Aorta (tissue), 5 donors: Measurements from ENCODE around the gene ZNF423. TPM values are rescaled to one million over a fixed set of nuclear protein-coding genes. Genes with fewer than 3 reads are reported as not detected.

Source experiments
- ATAC-seq: fragments of 200-7000 bp; cut with Tn5 transposase; one replicate; pipeline ENCODE4 v1.9.1; 2022; ENCODE audit warnings: moderate library complexity; ENCODE audit not compliant: low FRiP score
- DNase-seq, 2 donors: peaks; one replicate each; pipeline ENCODE4 v3.0.0-alpha.2; 2020
- H3K27ac ChIP-seq, 2 donors: one replicate each; pipeline ENCODE4 v1.5.1; 2013; ENCODE audit warnings: low read length in 2 of 2, mild to moderate bottlenecking in 2 of 2, moderate library complexity in 2 of 2, control low read depth in 1 of 2, inconsistent platforms in 1 of 2, low read depth in 1 of 2
- H3K27me3 ChIP-seq, 2 donors: one replicate each; pipeline ENCODE4 v1.6.1; 2013; ENCODE audit warnings: control low read depth in 1 of 2, low read length in 1 of 2, mild to moderate bottlenecking in 1 of 2, moderate library complexity in 1 of 2; ENCODE audit not compliant: insufficient read depth in 2 of 2, control insufficient read depth in 1 of 2
- H3K36me3 ChIP-seq, 2 donors: one replicate each; pipeline ENCODE4 v1.6.1; 2013; ENCODE audit warnings: control low read depth in 1 of 2, low read length in 1 of 2, mild to moderate bottlenecking in 1 of 2; ENCODE audit not compliant: insufficient read depth in 2 of 2, control insufficient read depth in 1 of 2
- H3K4me1 ChIP-seq, 2 donors: one replicate each; pipeline ENCODE4 v1.6.1; 2013; ENCODE audit warnings: low read length in 2 of 2, control low read depth in 1 of 2, mild to moderate bottlenecking in 1 of 2, moderate library complexity in 1 of 2; ENCODE audit not compliant: insufficient read depth in 2 of 2, control insufficient read depth in 1 of 2
- H3K4me3 ChIP-seq, 2 donors: one replicate each; pipeline ENCODE4 v1.5.1; 2013; ENCODE audit warnings: low read length in 2 of 2, control low read depth in 1 of 2, mild to moderate bottlenecking in 1 of 2
- H3K9me3 ChIP-seq: one replicate; pipeline ENCODE4 v1.6.1; 2013; ENCODE audit warnings: mild to moderate bottlenecking, low read length; ENCODE audit not compliant: control insufficient read depth
- WGBS, 2 donors: extraction: QIAGEN DNeasy Blood & Tissue Kit; methylation state at CpG; one replicate each; pipeline ENCODE4 v1.1.7; 2013; 5-methylcytosine and 5-hydroxymethylcytosine counted together
- intact Hi-C, 2 donors: fragments of 100-400 bp; cut with DNase I; formaldehyde crosslinking; loops; one replicate each; pipeline versions ENCODE4 v1.14.2 to v1.15.0; 2022
- polyA plus RNA-seq, 2 donors: library from polyadenylated mRNA; stranded (reverse); fragments of 200-250 nt; gene quantifications; one replicate each; pipeline ENCODE4 v1.2.3, GENCODE V29; 2013
- total RNA-seq, 2 donors: library from RNA; stranded (reverse); fragmentation: NEBNext Ultra II Directional; extraction: Animal tissue kit (Norgen Biotek cat#: 25700); gene quantifications; one replicate each; pipeline ENCODE4 v1.2.1, GENCODE V29; 2021
- donor health status: healthy with polysubstance abuse.
- donor health status: Bipolar disorder and iron deficiency.
- donor health status: DM: no; HTN: no; CAD: no.
- donor health status: DM: no; HTN: no; CAD: no.
- donor health status: DM: yes; HTN: yes; CAD: no.

ZNF423 gene
- total and polyA plus RNA-seq, 4 donors: 3.1 to 43.1 (median 10.0) TPM

- peak in 1 of 2 donors; percentile 32 for DNase-seq
- H3K27ac ChIP-seq: no peak overlapping the region
- H3K36me3 ChIP-seq: no peaks in the 10 kb centered on the region
- H3K4me3 ChIP-seq: no peak overlapping the region
- WGBS, 2 donors: 84 to 91% methylated on average over 7 of the region's 7 CpGs
- no peaks in the 10 kb centered on the region for H3K9me3 ChIP-seq
- intact Hi-C loops: no loop called here
- H3K4me1 ChIP-seq: no peaks in the 10 kb centered on the region
- no peak for ATAC-seq
- no peaks in the 10 kb centered on the region for H3K27me3 ChIP-seq
Measured at GRCh38 chr16:49537924-49538459, 317.9 kb downstream of the ZNF423 start.

GRCh38 chr16:49534901-49535610, 320.9 kb downstream of the ZNF423 start:
- no peak overlapping the region for H3K27ac ChIP-seq
- DNase-seq (peak; percentile 17 to 62), ATAC-seq (no peak)
- intact Hi-C loops: no loop called here
- no peak overlapping the region for H3K4me3 ChIP-seq
- no peaks in the 10 kb centered on the region for H3K36me3 ChIP-seq
- no peaks in the 10 kb centered on the region for H3K4me1 ChIP-seq
- no peaks in the 10 kb centered on the region for H3K27me3 ChIP-seq
- 88 to 93% methylated on average over 13 of the region's 13 CpGs for WGBS, 2 donors
- H3K9me3 ChIP-seq: no peaks in the 10 kb centered on the region

- intact Hi-C loops: no loop called here
- no peak overlapping the region for H3K4me3 ChIP-seq
- no peaks in the 10 kb centered on the region for H3K27me3 ChIP-seq
- H3K9me3 ChIP-seq: no peaks in the 10 kb centered on the region
- ATAC-seq: no peak
- 96 to 97% methylated on average over 7 of the region's 7 CpGs for WGBS, 2 donors
- no peaks in the 10 kb centered on the region for H3K36me3 ChIP-seq
- DNase-seq: peak; percentile 13 to 62
- H3K27ac ChIP-seq: no peak overlapping the region
- no peaks in the 10 kb centered on the region for H3K4me1 ChIP-seq
Measured at GRCh38 chr16:49533422-49533821, 322.5 kb downstream of the ZNF423 start.

GRCh38 chr16:49532873-49533272, 323.0 kb downstream of the ZNF423 start:
- Histone ChIP-seq H3K4me1 (no peaks in the 10 kb centered on the region), H3K27ac (no peak overlapping the region), H3K9me3 (no peaks in the 10 kb centered on the region), H3K4me3 (no peak overlapping the region), H3K27me3 (no peaks in the 10 kb centered on the region), H3K36me3 (no peaks in the 10 kb centered on the region)
- DNase-seq: peak; percentile 38 to 63
- intact Hi-C loops: no loop called here
- no peak for ATAC-seq
- WGBS, 2 donors: 95 to 97% methylated on average over 15 of the region's 15 CpGs

- no peak overlapping the region for H3K4me3 ChIP-seq
- ATAC-seq: no peak
Measured at GRCh38 chr16:49531931-49532840, 323.7 kb downstream of the ZNF423 start.

GRCh38 chr16:49531425-49531824, 324.5 kb downstream of the ZNF423 start:
- 95 to 96% methylated on average over 3 of the region's 3 CpGs for WGBS, 2 donors
- DNase-seq (peak in 1 of 2 donors; percentile 6), ATAC-seq (no peak)
- no peaks in the 10 kb centered on the region for H3K4me1 ChIP-seq
- H3K36me3 ChIP-seq: no peaks in the 10 kb centered on the region
- H3K9me3 ChIP-seq: no peaks in the 10 kb centered on the region
- intact Hi-C loops: no loop called here
- H3K27ac ChIP-seq: no peak overlapping the region
- no peaks in the 10 kb centered on the region for H3K27me3 ChIP-seq
- H3K4me3 ChIP-seq: no peak overlapping the region

More at GRCh38 chr16:49531931-49532840, 323.7 kb downstream of the ZNF423 start:
- Histone ChIP-seq H3K4me1 (no peaks in the 10 kb centered on the region), H3K27ac (no peak overlapping the region), H3K36me3 (no peaks in the 10 kb centered on the region), H3K9me3 (no peaks in the 10 kb centered on the region), H3K27me3 (no peaks in the 10 kb centered on the region)
- intact Hi-C loops: no loop called here
- peak; percentile 13 to 64 for DNase-seq
- WGBS, 2 donors: 89 to 90% methylated on average over 22 of the region's 22 CpGs

GRCh38 chr16:49530427-49530970, 325.4 kb downstream of the ZNF423 start:
- intact Hi-C loops: no loop called here
- Histone ChIP-seq H3K36me3 (no peaks in the 10 kb centered on the region), H3K4me3 (no peak overlapping the region), H3K9me3 (no peaks in the 10 kb centered on the region), H3K27me3 (no peaks in the 10 kb centered on the region), H3K27ac (no peak overlapping the region), H3K4me1 (no peaks in the 10 kb centered on the region)
- ATAC-seq: no peak
- 81 to 88% methylated on average over 11 of the region's 11 CpGs for WGBS, 2 donors
- peak in 1 of 2 donors; percentile 16 for DNase-seq

GRCh38 chr16:49529411-49530045, 326.4 kb downstream of the ZNF423 start:
- DNase-seq (peak; percentile 47 to 61), ATAC-seq (no peak)
- Histone ChIP-seq H3K27me3 (no peaks in the 10 kb centered on the region), H3K9me3 (no peaks in the 10 kb centered on the region), H3K4me3 (no peak overlapping the region), H3K4me1 (no peaks in the 10 kb centered on the region), H3K27ac (no peak overlapping the region), H3K36me3 (no peaks in the 10 kb centered on the region)
- WGBS, 2 donors: 93 to 96% methylated on average over 14 of the region's 14 CpGs
- intact Hi-C loops: no loop called here
